HG03064 (cell line): ENCODE measurements around the gene NXN.
"Not testable (repeated sequence)": the region's sequence is repeated elsewhere in the genome, so short reads cannot be mapped to it uniquely, and the experiment has no call there.

Source experiments
- ATAC-seq: cut with Tn5 transposase; IDR thresholded peaks from one replicate; pipeline ENCODE4 v1.9.1; 2021; ENCODE audit warnings: low read depth; ENCODE audit not compliant: unreplicated experiment

Gene NXN

DNA sequence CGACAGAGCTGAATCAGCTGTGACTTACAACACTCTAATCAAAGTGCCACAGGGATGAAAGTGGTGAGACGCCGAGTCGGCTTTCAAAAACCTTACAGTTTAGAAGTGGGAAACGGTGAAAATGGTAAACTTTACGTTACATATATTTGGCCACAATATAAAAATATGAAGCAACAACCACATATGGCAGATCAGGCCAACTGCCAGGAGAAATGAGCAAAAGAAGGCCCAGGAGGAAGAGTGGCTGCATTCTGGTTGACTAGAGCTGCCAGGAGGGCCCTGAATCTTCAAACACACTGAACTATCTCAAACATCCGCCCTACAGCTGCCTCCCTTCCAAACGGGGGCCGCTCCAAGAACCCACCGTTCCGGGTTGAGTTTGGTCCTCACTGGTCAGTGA lies 141.1 kb downstream of the NXN start:
- no peak for ATAC-seq

DNA sequence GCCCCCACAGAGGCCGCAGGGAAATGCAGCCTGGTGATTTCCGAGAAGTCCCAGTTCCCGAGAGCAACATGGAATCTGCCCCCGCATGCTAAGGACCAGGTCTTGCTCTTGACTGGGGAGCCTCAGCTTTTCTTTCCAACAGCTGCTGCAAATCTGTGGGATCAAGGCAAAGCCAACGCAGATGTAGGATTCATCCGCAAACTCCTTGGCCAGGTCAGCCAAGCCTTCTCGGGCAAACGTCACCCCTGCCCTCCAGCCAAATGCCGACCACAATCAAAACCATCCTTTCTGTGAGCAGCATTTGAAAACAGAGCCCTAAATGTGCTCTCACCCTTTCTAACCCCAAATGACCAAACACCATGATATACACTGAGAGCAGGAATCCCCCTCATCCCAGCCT lies 143.4 kb downstream of the NXN start:
- no peak for ATAC-seq

DNA sequence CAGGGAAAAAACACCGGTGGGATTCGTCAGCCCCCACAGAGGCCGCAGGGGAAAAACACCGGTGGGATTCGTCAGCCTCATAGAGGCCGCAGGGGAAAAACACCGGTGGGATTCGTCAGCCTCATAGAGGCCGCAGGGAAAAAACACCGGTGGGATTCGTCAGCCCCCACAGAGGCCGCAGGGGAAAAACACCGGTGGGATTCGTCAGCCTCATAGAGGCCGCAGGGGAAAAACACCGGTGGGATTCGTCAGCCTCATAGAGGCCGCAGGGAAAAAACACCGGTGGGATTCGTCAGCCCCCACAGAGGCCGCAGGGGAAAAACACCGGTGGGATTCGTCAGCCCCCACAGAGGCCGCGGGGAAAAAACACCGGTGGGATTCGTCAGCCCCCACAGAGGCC lies 143.9 kb downstream of the NXN start:
- not testable (repeated sequence) for ATAC-seq

GRCh38 chr17:835263-835662 lies 144.3 kb downstream of the NXN start:
- ATAC-seq: no peak

- no peak for ATAC-seq
These were observed 145.4 kb downstream of the NXN start for GRCh38 chr17:834136-834535.

- ATAC-seq: no peak
These were observed 148.6 kb downstream of the NXN start for GRCh38 chr17:830950-831349.

GRCh38 chr17:830381-830780 lies 149.2 kb downstream of the NXN start:
- no peak for ATAC-seq

DNA sequence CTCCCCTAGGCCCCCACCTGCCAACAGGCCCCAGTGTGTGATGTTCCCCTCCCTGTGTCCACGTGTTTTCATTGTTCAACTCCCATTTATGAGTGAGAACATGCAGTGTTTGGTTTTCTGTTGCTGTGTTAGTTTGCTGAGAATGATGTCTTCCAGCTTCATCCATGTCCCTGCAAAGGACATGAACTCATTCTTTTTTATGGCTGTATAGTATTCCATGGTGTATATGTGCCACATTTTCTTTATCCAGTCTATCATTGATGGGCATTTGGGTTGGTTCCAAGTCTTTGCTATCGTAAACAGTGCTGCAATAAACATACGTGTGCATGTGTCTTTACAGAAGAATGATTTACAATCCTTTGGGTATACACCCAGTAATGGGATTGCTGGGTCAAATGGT lies 150.0 kb downstream of the NXN start:
- not testable (repeated sequence) for ATAC-seq

- ATAC-seq: no peak
These were observed 150.8 kb downstream of the NXN start for GRCh38 chr17:828761-829160.

DNA sequence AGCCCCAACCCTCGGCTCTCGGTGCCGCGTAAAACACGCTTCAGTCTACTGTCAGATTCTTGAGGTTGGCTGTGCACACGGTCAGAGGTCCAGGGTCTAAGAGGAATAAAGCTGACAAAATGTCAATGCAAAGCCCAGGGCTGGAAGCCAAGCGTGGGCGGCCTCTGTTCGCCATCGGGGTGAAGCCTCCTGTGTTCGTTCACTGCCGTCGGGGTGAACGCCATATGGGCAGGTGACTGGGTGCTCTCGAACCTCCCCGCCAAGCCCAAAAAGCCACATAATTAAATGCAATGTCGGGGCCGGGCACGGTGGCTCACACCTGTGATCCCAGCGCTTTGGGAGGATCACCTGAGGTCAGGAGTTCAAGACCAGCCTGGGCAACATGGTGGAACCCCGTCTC lies 152.8 kb downstream of the NXN start:
- no peak for ATAC-seq

DNA sequence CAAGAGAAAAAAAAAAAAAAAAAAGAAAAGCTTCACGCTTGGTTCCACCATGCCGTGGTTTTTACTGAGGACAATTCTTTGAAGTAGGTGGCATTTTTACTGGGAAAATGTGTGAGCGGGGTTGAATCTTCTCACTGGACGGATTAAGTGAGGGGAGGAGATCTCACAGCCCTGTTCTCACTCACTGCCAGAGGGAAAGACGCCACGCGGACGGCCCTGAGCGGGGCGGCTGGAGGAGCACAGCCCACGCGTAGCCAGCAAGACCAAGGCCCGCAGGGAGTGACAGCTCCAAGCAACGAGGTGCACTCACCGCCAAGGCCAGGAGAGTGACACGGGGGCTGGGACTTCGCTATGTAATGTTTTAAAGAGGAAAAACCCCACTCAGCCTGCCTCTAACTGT lies 154.4 kb downstream of the NXN start:
- ATAC-seq: no peak

DNA sequence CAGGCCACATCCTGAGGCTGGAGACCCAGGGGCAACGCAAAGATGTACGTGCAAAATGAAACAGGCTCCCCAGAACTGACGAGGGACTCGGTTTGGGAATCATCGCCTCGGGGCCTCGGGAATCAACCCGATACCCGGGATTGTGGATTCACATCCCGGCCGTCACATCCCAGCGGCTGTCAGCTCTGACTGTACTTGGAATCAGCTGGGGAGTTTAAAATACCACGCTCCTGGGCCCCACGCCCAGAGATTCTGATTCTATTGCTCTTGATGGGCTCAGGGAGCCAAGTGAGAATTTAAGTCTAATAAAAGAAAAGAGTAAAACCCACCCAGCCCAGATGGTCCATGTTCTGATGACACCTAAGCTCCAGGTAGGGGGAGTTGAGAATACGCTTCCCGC lies 155.2 kb downstream of the NXN start:
- no peak for ATAC-seq

- ATAC-seq: no peak
These were observed 156.1 kb downstream of the NXN start for GRCh38 chr17:823501-823902.

- ATAC-seq: no peak
These were observed 160.3 kb downstream of the NXN start for GRCh38 chr17:819251-819650.

- no peak for ATAC-seq
These were observed 165.2 kb downstream of the NXN start for GRCh38 chr17:814371-814770.

DNA sequence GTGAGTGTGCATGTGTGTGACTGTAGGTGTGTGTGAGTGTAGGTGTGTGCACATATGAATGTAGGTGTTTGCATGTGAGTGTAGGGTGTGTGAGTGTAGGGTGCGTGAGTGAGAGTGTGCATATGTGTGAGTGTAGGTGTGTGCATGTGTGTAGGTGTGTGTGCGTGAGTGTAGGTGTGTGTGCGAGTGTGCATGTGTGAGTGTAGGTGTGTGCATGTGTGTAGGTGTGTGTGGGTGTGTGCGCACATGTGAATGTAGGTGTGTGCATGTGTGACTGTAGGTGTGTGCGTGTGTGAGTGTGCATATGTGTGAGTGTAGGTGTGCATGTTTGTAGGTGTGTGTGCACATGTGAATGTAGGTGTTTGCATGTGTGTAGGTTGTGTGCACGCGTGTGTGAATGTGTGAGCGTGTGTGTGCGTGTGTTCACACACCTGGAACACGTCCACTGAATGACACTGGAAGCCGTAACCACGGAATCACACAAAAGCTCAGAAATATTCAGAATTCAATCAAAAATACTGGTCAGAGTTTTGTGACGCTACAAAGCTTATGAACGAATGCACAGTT lies 166.9 kb downstream of the NXN start:
- ATAC-seq: no peak

DNA sequence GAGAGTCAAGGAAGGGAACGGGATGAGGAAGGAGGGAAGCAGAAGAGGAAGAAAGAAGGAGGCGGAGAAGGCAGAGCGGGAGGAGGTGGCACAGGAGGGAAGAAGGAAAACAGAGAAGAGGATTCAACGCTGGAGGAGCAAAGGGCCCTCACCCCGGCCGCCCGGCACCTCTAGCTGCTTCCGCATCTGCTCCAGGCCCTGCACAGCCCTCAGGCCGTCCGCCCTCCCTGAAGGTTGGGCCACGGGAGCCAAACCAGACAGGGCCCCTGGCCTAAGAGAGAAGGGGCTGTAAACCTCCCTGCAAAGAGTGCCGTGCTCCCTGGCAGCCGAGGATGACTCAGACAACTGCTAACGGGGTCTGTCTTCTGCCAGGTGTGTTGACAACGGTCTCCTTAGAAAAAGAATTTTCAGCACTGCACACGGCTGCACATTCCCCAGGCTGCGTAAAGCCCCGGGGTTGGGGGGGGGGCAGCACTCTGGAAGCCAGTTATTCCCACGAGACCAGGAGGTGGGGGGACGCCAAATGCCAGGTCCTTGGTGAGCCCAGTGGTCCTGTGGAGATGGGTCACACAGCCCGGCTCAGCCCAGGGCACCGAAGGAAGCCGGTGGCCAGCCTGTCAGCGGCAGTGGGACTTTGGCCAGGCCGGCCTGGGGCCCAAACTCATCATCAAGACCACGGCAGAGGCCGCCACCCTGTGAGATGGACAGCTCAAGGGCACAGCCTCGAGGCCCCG lies 168.4 kb downstream of the NXN start:
- ATAC-seq: no peak

DNA sequence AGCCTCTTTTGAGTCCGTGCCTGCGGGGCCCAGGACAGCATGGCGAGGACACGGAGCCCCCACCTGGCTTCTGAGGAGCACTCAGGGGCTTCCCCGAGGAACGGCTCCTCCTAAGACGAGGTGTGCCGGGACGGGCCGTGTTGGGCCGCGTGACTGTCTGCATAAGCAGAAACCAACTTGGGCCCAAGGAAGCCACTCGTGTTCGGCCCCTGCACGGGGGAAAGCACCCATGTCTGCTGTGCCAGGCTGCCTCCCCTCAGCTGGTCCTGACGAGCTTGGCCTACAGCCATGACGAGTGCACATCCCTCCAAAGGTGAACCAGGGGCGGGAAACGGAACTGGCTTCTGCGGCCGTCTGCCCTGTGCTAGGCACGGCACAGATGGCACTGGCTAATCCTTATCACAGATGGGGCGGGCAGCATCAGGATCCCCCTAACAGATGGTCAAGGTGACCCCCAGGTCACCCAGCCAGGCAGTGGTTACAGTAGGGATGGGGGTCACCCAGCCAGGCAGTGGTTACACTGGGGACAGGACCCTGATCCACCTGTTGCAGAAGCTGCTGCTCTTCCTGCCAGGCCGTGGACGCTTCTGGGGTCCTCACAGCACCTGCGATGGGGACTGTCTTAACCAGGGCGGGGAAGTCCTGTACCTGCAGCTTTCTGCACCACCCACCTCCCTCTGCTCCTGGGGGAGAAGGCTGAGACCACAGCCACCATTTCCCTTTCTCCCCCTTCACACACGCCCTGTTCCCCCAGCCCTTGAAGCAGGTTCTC lies 171.9 kb downstream of the NXN start:
- ATAC-seq: no peak

DNA sequence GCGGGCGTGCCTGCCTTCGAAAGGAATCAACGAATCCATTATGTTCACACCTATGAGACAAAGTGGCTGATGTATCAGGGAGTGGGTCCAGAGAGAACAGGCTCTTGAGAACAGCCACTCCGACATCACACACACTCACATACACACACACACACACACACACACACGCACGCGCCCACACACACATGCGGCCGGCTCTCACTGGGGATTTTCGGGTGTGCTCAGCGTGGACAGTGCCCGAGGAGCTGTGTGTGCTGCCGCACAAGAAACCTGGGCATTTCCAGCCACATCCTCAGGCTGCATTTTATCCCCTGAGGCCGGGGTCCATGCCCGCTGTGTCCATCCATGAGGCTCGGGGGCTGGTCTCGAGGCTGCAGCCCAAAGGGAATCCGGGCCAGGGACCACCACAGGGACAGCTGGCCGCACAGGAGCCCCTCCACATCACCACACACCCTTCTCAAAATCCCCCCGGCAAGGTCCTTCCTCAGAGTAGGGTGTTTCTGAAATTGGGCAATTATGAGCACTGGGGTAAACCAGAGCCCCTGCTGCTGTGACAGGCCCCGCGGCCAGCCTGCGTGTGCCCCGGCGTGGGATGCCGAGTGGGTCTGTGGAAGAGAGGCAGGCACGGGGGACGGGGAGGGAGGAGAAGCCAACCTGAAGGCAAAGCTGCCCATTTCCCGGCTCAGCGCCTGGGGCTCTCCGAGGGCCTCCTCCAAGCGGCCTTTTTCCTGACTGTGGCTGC lies 172.6 kb downstream of the NXN start:
- ATAC-seq: no peak

- ATAC-seq: no peak
These were observed 173.2 kb downstream of the NXN start for GRCh38 chr17:806346-806745.

- not testable (repeated sequence) for ATAC-seq
These were observed 173.7 kb downstream of the NXN start for GRCh38 chr17:805886-806285.
